Measurements from ENCODE around the gene NPHP4.

NPHP4 gene

GRCh38 chr1:5934058-5934884 lies 58.0 kb downstream of the NPHP4 start:
- no peak for DNase-seq (ENCODE audit: low spot score)

GRCh38 chr1:5933676-5934057 lies 58.6 kb downstream of the NPHP4 start:
- DNase-seq (ENCODE audit: low spot score): peak; percentile 25

GRCh38 chr1:5933050-5933449 lies 59.2 kb downstream of the NPHP4 start:
- no peak for DNase-seq (ENCODE audit: low spot score)

GRCh38 chr1:5928714-5929400 lies 63.4 kb downstream of the NPHP4 start:
- DNase-seq (ENCODE audit: low spot score): no peak

GRCh38 chr1:5927506-5928370 lies 64.5 kb downstream of the NPHP4 start:
- no peak for DNase-seq (ENCODE audit: low spot score)

GRCh38 chr1:5926686-5927435 lies 65.4 kb downstream of the NPHP4 start:
- DNase-seq (ENCODE audit: low spot score): no peak

- peak; percentile 43 for DNase-seq (ENCODE audit: low spot score)
Measured at GRCh38 chr1:5922700-5923330, 69.4 kb downstream of the NPHP4 start.

GRCh38 chr1:5921671-5922070 lies 70.6 kb downstream of the NPHP4 start:
- DNase-seq (ENCODE audit: low spot score): no peak

GRCh38 chr1:5921129-5921528 lies 71.1 kb downstream of the NPHP4 start:
- no peak for DNase-seq (ENCODE audit: low spot score)

GRCh38 chr1:5920201-5920600 lies 72.0 kb downstream of the NPHP4 start:
- no peak for DNase-seq (ENCODE audit: low spot score)

GRCh38 chr1:5918275-5918649 lies 74.0 kb downstream of the NPHP4 start:
- no peak for DNase-seq (ENCODE audit: low spot score)

GRCh38 chr1:5917591-5918274 lies 74.5 kb downstream of the NPHP4 start:
- DNase-seq (ENCODE audit: low spot score): no peak

- no peak for DNase-seq (ENCODE audit: low spot score)
Measured at GRCh38 chr1:5917281-5917590, 75.0 kb downstream of the NPHP4 start.

GRCh38 chr1:5916572-5917280 lies 75.5 kb downstream of the NPHP4 start:
- no peak for DNase-seq (ENCODE audit: low spot score)

GRCh38 chr1:5915587-5916571 lies 76.3 kb downstream of the NPHP4 start:
- peak; percentile 76 for DNase-seq (ENCODE audit: low spot score)

- DNase-seq (ENCODE audit: low spot score): no peak
Measured at GRCh38 chr1:5914676-5915365, 77.4 kb downstream of the NPHP4 start.

GRCh38 chr1:5913876-5914275 lies 78.3 kb downstream of the NPHP4 start:
- DNase-seq (ENCODE audit: low spot score): no peak

GRCh38 chr1:5913078-5913845 lies 79.0 kb downstream of the NPHP4 start:
- DNase-seq (ENCODE audit: low spot score): no peak
